Activated gamma-delta T cell treated with Interleukin-2 at 50 U/mL for 16 hours (primary cell): Measurements from ENCODE around the gene IRX3.

ENCODE experiments used
- DNase-seq: peaks from one replicate; pipeline ENCODE4 v3.0.0-alpha.2; 2020

The IRX3 gene

DNA sequence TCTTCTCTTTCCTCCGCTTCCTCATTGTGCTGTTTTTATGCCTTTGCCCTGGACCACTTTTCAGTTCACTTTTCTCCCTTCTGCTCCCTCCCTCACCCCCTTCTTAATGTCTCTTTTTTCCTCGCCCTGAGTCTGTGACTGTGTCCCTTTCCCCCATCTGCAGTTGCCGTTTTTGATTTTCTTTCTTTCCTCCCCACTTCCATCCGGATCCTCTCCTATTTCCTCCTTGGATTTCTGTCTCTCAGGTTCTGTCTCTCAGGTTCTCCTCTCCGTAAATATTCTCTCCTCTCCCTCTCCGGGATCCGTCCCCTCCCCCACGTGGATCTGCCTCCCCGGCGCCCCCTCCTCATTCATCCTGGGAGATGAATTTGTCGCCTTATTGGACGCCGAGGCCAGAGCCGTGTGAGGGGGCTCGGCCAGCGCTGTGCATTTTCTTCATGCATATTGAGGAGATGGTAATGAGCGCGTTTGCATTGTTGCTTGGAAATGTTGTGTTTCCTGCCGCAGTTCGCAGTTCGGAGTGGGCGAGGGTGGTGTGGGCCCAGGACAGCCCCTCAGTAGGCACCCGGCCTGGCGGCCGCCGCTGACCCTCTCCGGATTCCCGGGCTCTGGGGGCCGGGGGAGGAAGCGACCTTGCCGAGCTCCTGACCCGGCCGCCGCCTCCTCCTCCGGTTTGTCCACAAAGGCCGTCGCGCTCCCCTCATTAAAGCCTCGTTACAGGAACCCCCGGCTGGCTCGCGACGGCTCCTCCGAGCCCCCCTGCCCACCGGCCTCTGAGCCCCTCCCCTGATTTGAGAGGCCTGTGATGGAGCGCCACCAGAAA lies 4.5 kb upstream of the IRX3 start:
- DNase-seq, result no peak

DNA sequence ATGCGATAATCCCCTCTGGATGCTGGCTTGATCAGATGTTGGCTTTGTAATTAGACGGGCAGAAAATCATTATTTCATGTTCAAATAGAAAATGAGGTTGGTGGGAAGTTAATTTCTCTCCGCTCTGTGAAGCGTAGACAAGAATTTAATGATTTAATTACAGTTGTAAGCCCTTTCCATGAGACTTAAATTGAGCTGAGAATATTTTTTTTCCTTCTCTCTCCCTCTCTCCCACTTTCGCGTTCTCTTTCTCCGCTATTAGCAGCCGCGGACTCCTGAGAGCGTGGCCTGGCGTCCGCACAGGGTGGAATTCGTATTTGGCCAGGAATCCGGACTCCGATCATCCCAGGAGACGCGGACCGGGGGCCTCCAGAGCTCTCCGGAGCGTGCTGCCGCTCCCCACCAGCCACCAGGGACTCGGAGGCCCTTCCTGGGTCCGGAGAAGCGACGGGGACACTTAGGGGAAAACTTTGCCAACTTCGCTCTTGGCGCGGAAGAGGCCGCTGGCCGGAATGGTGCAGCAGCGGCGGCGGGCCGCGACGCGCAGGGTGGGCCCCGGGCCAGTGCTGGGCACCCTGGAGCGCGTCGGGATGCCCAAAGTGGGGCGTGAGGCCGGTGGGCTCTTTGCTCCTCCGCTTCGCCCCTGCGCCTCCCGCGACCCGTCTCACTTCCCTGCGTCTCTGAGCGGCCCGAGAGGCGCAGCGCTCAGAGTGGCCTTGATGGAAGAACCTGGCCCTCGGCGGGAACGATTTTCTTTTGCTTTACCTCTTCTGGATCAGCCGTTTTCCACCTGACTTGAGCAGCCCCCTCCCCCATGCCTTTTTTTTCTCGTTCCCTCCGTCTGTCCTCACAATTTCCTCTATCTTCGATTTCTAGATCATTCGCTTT lies 3.6 kb upstream of the IRX3 start:
- DNase-seq, result no peak

DNA sequence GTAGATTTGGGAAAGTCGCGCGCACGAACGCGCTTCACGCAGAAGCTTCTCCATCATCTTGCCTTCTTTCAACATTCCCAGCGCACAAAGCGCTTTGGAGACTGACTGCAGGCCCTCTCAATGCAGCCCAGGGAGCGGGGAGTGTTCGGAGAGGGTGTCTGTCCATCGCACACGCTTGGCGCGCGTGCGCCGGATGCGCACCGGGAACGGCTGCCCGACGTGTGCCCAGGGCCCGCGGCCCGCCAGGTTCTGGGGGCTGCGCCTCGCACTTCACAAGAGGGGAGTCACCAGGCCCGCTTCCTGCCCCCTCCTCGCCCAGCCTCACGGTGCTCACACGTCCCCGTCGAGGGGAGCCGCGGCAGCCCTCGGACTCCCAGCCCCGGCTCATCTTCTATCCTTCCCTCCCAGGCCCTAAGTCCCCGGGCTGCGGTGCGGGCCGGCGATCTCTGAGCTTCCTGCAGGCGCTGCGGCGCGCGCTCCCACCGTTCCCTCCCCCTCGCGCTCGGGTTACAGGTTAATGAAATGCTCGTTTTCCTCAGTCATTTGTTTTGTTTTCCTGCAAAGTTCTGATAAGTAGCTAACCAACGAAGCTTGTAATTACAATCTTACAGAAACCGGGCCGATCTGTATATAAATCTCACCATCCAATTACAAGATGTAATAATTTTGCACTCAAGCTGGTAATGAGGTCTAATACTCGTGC lies 2.8 kb upstream of the IRX3 start:
- DNase-seq, result no peak

DNA sequence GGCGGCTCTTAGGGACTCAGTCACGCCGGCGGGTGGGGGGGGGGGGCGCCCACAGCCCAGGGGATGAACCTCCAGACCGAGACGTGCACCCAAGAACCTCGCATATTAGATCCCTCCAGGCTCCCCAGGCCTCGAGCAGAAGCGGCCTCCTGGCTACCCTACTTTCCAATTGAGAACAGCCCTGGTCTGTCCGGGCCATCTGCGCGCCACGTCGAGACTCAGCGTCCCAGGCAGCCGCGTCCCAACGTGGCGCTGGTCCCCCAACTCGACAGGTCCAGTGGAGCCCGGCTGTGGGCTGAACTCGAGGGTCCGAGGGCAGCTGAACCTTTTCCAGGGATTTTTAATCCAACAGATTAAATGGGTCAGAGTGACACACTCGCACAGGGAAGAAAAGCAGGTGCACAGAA lies 2.3 kb upstream of the IRX3 start:
- DNase-seq, result no peak

DNA sequence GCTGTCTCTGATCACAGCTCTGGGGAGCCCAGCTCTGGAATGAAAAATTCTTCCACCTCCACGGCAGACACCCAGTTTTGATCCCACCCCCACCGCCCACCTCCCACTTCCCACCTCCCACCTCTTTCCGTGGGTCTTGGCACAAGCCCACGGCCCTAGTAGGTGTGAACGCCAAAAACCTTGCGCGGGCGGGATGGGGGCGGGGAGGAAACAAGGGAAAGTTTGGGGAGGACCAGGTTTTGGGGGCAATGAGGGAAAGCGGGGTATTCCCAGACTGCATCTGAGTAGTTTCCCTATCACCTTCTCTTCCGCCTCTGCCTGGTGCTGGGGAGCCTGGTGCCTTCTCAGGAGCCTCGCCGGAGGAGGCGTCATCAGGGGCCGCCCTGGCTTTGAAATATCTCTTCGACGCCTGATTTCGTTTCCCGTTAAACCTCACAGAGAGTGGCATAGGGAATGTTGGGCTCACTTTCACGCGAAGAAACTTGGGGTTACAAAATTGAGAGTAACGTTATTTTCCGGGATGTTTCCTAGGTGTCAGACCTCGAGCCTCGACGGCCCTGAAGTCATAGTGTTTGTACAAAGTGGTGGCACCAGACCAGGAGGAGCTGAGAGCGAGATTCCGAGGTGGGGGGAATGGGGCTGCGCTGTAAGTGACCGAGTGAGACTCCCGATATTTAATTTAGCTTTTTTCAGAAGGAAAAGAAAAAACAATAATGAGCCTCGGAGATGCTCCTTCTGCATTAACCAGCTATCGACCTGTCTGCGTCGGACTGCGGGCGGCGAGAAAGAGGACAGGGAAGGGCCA lies 1.6 kb upstream of the IRX3 start:
- no peak for DNase-seq

DNA sequence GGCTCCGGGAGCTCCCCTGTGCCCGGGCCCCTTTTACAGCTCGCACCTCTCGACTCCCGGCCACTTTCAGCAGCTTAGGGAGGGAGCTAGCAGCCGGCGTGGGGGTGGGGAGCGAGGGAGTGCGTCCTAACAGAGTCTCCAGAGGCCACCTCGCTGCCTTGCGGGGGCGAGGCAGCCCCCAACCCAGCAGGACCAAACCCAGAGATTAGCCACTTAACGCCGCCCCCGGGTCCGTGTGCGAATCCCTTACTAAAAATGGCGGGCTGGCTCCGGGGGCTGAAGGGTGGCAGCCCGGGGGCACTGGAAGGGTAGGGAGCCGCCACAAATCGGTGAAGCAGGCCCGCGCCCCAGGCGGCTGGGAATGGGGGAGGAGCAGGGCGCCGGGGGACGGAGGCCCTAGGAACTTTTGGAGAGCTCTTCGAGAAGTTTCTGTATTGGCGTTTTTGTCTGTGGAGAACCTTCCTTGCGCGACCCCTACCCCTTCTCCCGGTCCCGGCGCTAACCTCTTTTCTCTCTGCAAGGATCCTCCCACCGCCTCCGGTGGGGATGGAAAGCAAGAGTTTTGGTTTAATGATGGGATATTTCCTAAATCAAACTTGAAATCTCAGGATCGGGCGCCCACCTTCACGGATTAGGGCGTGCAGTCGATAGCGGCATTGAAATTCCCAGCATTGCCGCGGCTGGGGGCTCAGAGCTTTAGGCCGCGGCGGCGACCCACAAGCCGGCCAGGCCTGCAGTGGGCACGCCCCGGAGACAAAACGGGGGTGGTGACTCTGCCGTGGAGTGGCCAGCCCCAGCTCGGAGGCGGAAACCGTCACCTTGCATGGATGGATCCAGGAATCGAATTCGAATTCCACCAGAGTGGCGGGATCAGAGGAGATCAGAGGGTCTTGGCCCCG lies 793 bp upstream of the IRX3 start:
- no peak for DNase-seq

DNA sequence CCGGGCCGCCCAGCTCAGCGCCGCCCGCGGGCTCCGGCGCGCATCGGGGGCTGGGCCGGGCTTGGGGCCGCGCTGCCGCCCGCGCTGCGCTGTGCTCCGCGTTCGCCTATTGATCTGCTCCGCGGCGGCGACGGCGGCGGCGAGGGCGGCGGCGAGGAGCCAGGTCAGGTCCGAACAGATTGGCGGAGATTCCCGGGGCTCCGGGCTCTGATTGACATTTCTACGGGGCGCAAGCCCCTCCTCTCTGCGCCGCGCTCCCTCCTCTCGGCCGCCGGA lies 559 bp downstream of the IRX3 start:
- no peak for DNase-seq

DNA sequence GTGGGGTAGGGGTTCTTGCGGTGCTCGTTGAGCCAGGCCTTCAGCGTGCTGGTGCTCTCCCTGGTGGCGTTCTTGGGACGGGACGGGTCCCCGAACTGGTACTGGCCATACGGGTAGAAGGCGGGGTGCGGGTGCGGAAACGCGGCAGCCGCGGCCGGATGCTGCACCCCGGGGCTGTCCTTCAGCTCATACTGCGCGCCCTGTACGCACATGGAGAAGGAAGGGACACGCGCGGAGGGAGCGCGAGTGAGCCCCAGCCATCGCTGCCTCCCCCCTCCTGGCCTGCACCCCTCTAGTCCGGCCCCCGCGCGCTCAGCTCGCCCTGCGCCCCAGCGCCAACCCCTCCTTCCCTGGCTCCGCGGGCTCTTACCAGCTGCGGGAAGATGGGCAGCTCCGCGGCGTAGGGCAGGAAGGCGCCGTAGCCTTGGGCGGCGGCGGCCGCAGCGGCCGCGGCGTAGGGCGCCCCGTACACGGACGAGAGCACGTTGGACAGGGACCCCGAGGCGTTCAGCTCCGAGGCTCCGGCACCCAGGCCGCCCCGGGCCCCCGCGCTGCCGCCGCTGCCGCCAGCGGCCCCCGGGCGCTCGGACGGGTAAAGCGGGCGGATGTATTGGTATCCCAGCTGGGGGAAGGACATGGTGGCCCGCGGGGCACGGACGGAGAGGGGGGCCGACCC lies 1.0 kb downstream of the IRX3 start:
- DNase-seq, result no peak

DNA sequence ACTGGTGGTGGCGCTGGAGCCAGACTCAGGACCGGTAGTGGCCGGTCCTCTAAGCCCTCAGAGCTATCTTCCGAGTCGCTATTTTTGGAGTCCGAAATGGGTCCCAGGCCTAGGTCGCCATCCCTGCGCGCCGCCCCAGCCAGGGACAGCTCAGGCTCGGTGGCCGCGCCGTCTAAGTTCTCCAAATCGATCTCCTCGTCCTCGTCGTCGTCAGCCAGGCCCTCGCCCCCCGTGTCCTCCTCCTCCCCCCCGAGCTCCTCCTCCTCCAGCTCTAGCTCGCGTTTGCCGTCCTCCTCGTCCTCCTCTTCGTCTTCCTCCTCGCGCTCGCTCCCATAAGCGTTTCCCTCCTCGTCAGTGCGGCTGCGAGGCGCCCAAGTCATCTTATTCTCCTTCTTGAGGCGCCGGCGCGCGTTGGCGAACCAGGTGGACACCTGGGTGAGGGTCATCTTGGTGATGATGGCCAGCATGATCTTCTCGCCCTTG lies 1.6 kb downstream of the IRX3 start:
- no peak for DNase-seq

DNA sequence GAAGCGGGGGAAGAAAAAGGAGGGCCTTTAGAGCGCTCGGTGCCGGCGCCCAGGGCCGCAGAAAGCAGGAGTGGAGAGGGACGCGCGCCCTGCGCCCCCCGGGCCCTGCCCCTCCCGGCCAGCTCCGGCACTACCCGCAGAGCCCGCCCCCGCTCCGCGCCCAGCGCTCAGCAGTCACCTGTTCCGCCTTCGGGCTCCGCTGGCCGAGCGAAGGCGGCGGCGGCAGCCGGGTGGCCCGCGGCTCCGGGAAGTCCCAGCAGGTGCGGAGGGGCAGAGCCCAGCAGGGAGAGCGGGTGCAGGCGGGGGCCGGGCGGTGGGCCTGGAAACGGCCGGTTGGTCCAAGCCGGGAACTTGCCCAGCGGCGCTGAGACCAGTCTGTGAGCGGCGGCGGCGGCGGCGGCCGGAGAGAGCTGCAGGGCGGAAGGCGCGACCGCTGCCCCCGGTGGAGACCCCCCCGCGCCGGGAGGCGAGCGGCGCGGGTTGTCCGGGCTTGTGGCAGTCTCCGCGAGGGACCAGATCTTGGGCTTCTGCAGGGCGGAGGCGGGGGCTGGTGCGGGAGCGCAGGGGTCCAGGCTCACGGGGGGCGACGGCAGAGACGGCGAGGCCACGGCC lies 2.2 kb downstream of the IRX3 start:
- no peak for DNase-seq

DNA sequence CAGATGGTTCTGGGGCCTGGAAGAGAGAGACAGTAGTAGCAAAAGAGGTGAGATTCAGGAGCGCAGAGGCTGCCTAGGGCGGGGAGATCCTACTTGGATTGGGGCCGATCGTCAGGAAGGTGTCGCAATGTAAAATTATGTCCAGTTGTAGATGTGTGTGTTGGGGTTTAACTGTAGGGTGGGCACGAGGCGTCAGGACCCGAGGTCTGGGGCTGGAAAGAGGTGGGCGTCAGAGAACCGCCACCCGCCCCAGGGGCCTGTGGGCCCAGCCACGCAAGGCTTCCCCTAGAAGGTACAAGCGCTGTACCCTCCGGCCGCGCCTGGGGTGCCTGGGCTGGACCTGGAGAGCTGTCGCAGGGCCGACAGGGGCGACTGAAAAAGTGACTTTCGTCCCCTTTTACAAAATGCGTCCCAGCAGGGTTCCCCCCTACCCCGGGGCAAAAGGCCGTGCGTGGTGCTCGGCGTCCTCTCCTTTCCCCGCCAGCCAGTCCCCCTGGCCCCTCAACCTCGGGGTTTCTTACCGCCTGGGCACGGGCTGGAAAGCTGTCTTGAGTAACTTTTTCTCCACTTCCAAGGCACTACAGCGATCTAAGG lies 2.8 kb downstream of the IRX3 start:
- DNase-seq, result no peak

DNA sequence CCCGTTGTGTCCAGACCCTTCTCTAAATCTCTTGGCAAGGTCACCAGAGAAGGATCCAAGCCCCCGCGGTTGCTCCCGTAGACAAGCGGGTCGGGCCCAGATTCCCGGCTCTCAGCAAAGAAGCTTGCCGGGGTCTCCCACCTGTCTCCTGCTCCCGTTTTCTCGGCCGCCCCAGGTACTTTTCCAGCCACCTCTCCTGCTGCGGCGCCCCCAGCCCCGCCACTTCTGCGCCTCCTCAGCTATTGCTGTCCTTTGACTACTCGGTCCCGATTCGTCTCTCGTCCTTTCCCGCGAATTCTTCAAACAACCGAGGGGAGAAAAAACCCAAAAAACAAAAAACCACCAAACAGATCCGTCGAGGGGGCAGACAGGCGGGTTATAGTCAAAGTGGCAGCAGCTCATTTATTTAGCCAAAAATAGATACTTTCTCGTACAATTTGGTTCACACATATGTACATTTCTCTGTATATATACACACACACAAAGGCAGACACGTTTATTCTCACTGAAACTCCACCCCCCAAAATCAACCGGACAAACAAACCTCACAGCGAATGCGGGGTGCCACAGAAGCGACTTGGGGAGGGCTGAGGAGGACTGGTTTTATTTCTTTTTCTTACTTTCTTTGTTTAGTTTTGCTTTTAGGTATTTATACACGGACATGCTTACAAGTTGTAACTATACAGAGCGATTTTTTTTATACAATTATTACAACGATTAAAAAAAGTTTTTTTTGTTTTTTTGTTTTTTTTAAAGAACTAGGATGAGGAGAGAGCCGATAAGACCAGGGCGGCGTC lies 3.5 kb downstream of the IRX3 start:
- DNase-seq, result no peak

DNA sequence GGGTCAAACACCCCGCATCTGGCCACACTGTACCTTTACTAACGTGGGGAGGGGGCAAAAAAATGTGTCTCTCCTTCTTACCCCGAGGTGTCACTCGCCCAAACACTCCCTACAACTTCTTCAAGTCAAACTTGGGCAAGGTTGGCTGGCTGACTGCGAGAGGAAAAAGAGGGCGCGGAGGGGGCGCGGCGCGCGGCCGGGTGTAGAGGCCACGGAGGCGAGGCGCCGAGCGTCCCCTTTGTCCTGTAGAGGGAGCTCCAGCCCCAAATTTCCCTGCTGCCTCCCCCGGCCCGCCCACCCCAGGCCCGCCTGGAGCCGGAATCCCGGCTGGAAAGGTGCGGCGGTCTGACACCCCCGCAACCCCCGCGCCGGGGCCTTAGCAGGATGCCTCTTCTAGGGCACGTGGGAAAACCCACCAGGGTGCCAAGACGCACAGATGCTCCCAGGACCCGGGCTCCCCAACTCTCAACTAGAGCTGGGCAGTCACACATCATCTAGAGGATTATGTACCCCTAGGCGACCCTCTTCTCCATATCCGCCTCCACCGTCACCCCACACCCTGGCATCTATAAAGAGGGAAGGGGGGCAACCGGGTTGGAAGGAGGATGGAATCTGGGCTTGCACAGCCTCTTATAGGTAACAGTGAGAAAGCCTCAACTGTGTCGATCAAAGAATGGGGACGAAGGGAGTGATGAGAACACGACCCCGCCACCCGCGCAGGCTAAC lies 4.2 kb downstream of the IRX3 start:
- DNase-seq, result no peak

DNA sequence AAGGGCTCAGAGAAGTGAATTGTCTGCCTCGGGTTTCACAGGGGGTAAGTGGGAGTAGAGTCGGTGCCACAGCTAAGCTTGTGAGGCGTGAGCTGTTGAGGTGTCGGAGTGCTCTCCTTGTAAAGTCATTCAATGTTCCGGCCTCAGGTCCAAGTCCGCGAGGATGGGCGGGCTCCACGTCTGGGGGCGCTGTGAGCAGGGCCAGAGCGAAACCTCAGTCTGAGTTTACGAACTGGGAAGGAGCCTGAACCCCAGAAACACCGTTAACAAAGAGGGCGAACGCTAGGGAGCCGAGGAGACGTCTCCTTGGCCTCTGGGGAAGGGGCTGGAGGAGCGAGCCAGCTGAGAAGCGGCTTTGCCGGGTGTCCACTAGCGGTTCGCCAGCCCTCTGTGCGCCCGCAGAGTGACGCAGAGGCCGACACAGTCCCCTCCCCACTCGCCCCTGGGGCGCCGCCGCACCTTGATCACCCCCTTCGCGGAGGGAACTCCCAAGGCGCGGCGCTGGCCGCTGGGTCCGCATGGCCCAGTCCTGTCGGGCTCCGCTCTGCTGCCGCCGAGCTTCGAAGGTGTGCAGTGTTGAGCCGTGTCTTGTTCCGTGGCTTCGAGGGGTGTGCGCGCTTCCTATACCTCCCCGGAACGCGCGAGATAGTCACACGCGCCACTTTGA lies 4.9 kb downstream of the IRX3 start:
- DNase-seq, result no peak

DNA sequence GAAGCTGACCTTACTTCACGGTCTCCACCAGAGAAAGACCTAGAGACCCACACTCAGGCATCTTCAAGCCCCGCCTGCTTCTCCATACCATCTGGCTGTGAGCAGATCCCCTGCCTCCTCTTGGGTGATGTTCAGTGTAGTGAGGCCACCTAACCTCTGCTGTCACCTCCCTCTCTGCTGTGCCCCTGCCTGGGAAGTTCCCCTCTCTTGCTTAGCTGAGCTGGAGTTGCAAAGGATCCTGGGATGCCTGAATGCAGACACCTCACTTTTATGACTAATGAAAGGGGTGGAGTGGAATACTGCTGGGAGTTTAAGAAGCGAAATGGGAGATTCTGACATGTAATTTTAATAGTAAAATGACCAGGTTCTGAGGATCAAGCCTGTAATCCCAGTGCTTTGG lies 5.8 kb downstream of the IRX3 start:
- DNase-seq, result no peak

DNA sequence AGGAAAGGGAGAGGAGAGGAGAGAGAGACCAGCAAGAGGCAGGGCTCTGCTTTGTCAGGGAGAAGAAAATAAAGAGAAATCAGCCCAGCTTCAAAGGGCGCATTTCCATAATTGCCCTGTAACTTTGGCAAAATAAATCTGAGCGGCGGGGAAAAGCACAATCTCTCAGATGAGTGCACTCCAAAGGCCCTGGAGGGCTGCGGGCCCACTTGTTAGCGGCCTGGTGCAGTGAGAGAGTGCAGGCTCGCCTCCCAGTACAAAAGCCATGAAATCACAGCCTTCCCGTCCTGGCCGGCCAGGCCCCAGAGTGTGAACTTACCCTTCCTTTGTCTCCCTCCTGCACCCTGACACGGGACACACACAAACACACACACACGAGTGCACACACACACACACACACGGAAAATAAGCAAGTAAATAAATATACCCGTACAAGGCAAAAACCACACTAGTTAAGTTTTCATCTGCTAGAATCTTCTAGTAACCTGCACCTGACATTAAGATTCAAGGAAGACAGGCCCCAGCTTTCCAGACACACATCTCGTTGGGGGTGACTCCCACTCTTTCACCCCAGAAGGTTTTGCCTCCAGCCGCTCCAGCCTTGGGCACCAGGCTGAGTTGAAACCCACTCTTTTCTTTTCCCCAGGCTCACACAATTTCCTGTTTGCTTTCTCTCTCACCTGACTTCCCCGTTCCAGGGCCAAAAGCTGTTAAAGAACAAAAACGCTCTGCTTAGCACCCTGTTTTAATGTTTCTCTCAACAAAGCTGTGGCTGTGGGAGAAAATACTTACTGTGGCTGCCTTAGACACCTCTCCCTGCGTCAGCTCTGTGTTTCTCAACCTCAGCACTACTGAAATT lies 8.5 kb downstream of the IRX3 start:
- no peak for DNase-seq

DNA sequence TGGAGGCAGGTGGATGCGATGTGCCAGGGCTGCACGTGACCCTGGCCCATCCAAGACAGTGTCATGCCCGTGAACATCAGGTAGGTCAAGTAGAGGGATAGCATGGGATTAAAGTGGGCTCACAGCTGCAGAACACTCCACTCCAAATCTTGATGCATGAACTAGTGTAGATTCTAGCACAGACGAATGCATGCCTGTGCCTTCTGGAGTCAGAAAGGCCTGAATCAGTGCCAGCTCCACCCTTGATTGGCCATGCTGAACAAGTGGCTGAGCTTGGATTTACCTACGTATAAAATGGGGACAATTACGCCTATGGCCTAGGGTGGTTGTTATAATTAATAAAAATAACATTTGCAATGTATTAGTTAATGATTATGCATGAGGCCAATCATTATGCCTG lies 10.6 kb downstream of the IRX3 start:
- DNase-seq, result no peak
